AG04449 (cell line): ENCODE measurements around the gene PPP2R5C.

Experiments used
- CTCF ChIA-PET: fragments of 350-600 bp; formaldehyde crosslinking; extraction: SDS; loops from one replicate; lab custom pipeline; 2021; ENCODE audit warnings: antibody characterized with exemption; lab: Yijun Ruan, JAX
- POLR2A ChIA-PET: fragments of 400-600, 350-600 bp; formaldehyde crosslinking; extraction: SDS; loops from one replicate; lab custom pipeline; 2020; ENCODE audit warnings: antibody characterized with exemption, inconsistent platforms; lab: Yijun Ruan, JAX
- DNase-seq: peaks from one replicate; pipeline ENCODE4 v3.0.0-alpha.2; 2010; ENCODE audit warnings: low read depth, low spot score
- H3K4me3 ChIP-seq: 2 replicates; pipeline ENCODE4 v1.5.1; 2011; ENCODE audit warnings: low read depth, mild to moderate bottlenecking, control low read depth, low read length
- TF ChIP-seq, protein P1 (sequence below): IDR thresholded peaks from one replicate; pipeline ENCODE4 v1.5.1; 2011; ENCODE audit warnings: mild to moderate bottlenecking, moderate library complexity, low read length, control low read depth, inconsistent platforms; ENCODE audit not compliant: insufficient read depth; ENCODE audit errors: missing control alignments

The PPP2R5C gene

DNA sequence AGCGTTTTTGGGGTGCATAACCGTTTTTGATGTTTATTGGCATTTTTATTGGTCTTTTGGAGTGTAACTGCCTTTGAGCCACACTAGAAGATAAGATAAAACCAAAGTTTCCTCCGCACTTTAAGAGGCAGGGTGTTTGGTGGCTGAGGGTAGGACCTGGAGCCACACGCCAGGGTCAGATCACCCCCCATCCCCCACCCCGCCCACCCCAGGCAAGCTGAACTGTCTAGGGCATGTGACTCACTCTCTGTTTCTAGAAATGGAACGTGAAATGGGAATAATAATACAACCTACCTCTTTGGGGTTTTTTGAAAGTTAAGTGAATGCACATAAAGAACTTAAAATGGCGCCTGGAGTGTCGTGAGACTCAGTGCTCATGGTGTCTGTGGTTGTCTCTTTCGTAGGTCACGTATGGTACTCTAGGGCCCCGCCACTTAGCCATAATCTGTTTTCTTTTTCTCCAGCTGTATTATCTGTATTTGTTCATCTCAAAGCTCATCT is 56.0 kb downstream of the PPP2R5C start:
- CTCF ChIA-PET: interaction anchor here (1.1 kb wide), 1 partner anchor 46 kb away, joined by 3 read pairs; no protein-coding TSS in a partner anchor
- POLR2A ChIA-PET: no interaction called here
- DNase-seq: no peak
- no peak overlapping the region for H3K4me3 ChIP-seq
- TF ChIP-seq, protein P1, sequence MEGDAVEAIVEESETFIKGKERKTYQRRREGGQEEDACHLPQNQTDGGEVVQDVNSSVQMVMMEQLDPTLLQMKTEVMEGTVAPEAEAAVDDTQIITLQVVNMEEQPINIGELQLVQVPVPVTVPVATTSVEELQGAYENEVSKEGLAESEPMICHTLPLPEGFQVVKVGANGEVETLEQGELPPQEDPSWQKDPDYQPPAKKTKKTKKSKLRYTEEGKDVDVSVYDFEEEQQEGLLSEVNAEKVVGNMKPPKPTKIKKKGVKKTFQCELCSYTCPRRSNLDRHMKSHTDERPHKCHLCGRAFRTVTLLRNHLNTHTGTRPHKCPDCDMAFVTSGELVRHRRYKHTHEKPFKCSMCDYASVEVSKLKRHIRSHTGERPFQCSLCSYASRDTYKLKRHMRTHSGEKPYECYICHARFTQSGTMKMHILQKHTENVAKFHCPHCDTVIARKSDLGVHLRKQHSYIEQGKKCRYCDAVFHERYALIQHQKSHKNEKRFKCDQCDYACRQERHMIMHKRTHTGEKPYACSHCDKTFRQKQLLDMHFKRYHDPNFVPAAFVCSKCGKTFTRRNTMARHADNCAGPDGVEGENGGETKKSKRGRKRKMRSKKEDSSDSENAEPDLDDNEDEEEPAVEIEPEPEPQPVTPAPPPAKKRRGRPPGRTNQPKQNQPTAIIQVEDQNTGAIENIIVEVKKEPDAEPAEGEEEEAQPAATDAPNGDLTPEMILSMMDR: no peak

DNA sequence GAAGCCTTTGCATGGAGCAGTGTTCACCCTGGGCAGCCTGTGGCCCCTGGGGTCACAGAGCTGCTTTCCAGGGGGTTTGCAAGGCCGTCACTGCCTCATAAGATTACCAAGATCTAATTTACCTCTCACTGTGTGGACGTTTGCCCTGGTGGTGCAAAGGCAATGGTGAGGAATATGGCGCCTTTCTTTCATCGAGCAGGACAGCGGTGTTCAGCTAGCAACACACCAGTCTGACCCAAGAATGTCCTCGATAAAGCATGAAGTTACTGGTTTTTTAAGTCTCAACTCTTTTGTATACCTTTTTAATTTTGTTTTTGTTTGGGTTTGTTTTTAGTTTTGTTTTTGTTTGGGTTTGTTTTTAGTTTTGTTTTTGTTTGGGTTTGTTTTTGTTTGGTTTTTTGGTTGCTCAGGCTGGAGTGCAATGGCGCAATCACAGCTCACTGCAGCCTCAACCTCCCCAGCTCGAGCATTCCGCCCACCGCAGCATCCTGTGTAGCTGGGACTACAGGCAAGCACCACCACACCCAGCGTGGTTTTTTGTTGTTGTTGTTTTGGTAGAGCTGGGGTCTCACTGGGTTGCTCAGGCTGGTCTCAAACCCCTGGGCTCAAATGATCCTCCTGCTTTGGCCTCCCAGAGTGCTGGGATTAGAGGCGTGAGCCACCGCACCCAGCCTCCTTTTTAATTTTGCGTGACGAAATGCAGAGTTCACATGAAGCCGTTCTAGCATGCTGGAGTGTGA is 57.9 kb downstream of the PPP2R5C start:
- POLR2A ChIA-PET: no interaction called here
- TF ChIP-seq, protein P1: no peak
- DNase-seq: no peak
- CTCF ChIA-PET: interaction anchor here (0.6 kb wide), 1 partner anchor 27 kb away, joined by 3 read pairs; no protein-coding TSS in a partner anchor
- H3K4me3 ChIP-seq: no peak overlapping the region

DNA sequence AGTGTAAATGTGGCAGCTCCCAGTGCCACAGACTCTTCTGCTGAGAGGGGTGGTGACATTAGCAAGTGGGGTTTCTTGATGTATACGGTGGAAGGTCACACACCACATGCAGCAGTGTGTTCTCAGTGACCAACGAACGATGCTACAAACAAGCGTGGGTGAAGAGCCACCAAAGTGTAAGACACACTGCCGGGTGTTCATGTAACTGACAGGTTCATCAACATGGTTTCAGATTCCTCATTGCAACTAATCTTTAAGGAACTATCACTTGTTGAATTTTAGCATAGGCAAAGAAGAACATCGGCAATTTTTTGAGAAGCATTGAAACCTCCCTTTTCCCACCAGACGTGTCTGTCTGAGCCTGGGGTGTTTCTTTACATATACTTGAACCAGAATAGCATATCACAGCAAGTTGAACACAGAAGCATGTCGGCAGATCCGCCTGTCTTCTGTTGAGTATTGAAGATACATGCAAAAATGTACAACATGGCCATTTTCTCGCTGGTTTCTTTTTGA is 58.8 kb downstream of the PPP2R5C start:
- TF ChIP-seq, protein P1: no peak
- ChIA-PET POLR2A (no interaction called here), CTCF (no interaction called here)
- H3K4me3 ChIP-seq: no peak overlapping the region
- no peak for DNase-seq

DNA sequence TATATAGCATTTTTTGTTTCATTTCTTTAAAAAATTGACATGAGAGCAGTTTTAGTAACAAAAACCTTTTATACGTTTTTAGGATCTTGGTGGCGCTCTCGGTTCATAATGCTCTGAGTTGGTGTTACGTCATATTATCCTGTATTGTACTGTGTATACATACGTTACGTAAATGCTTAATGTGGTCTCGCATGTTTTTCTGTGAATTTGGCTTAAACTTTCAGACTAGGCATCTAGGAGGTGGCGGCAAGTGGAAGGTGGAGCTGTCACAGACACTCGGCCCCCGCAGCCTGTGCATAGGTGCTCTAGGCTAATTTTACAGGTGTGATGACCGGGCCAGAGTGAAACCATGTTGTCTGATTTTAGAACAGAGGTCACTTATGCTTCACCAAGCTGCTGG is 60.0 kb downstream of the PPP2R5C start:
- CTCF ChIA-PET: no interaction called here

DNA sequence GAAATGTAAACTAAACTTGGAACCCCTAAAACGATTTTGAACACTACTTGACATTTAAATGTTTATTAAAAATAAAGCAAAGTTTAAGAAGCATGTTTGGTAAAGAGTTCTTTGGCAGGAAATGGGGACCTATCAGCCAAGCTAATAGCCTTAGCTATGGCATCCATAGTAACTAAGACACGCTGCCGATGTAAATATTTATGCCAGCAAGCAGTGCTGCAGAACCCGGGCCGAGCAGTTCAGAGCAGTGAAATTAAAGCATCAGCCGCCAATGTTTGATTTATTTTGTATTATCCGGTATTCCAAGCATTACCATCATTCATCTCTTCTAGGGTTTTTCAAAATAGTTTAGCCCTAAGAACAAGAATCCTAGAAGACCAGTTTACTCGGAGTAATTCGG is 61.6 kb downstream of the PPP2R5C start:
- ChIA-PET CTCF (interaction anchor here (2.2 kb wide), 1 partner anchor 9 kb away, joined by 9 read pairs; no protein-coding TSS in a partner anchor), POLR2A (no interaction called here)
- TF ChIP-seq, protein P1: no peak
- DNase-seq: no peak
- H3K4me3 ChIP-seq: no peak overlapping the region

More for the DNA sequence above, 60.0 kb downstream of the PPP2R5C start:
- TF ChIP-seq, protein P1: no peak
- H3K4me3 ChIP-seq: no peak overlapping the region
- POLR2A ChIA-PET: no interaction called here
- DNase-seq: no peak

DNA sequence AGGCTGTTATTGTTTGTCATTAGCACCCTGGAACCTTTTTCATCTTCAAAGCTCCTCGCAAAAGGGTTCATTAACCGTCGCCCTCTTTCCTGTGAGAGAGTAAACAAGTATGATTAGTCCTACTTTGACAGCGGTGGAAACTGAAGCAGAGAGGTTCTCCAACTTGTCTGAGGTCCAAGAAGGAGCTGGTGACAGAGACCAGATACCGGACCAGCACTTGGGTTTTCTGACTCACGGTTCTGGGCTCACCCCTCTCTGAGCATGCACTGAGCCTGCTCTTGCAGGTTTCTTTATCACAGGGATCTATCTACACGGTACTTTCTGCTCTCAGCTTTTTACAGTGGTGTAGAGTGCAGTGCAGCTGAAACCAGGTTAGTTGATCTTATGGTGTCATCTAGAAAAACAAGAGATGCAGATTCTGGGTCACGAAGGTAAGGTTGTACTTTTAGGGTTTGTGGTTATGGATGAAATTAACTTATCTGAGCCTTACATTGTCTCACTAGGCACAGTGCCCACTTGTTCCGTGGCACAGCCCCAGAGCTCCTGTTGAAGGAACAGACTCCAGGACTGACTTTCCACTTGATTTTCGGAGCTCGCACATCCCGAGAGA is 62.1 kb downstream of the PPP2R5C start:
- CTCF ChIA-PET: interaction anchor here (1.1 to 2.2 kb wide), 2 partner anchors 9 to 22 kb away, joined by 3 to 9 read pairs; no protein-coding TSS in a partner anchor
- no peak overlapping the region for H3K4me3 ChIP-seq
- DNase-seq: no peak
- POLR2A ChIA-PET: no interaction called here
- TF ChIP-seq, protein P1: no peak
